Sigmoid colon (tissue), 7 donors: ENCODE data around the gene LRP1B. TPM values are rescaled to one million over a fixed set of nuclear protein-coding genes. Genes with fewer than 3 reads are reported as not detected.
"Not testable (repeated sequence)": the region's sequence is repeated elsewhere in the genome, so short reads cannot be mapped to it uniquely, and the experiment has no call there.

ENCODE experiments used
- DNase-seq: peaks from one replicate; pipeline ENCODE4 v3.0.0-alpha.2; 2019
- H3K27ac ChIP-seq, 4 donors: fragments of 200-600 bp; sonication (generic); one replicate each; pipeline ENCODE4 v1.5.1; 2016 to 2019; ENCODE audit warnings: mild to moderate bottlenecking in 1 of 4
- H3K27me3 ChIP-seq, 3 donors: fragments of 200-600 bp; sonication (generic); one replicate each; pipeline ENCODE4 v1.5.1; 2019; ENCODE audit warnings: mild to moderate bottlenecking in 1 of 3
- H3K36me3 ChIP-seq, 4 donors: fragments of 200-600 bp; sonication (generic); one replicate each; pipeline ENCODE4 v1.5.1; 2016 to 2019
- H3K4me1 ChIP-seq, 4 donors: fragments of 200-600 bp; sonication (generic); one replicate each; pipeline ENCODE4 v1.5.1; 2017 to 2019
- H3K4me3 ChIP-seq, 4 donors: fragments of 200-600 bp; sonication (generic); one replicate each; pipeline ENCODE4 v1.5.1; 2017 to 2019; ENCODE audit warnings: mild to moderate bottlenecking in 2 of 4, moderate library complexity in 1 of 4
- H3K9me3 ChIP-seq, 4 donors: fragments of 200-600 bp in 3 of 4; sonication (generic) in 3 of 4; one replicate each; pipeline versions ENCODE4 v1.5.1 to v1.6.1; 2013 to 2019
- EP300 ChIP-seq, 4 donors: sonication (generic); formaldehyde crosslinking; IDR thresholded peaks; one replicate each; pipeline ENCODE4 v1.6.1; 2017; ENCODE audit warnings: antibody characterized with exemption in 4 of 4
- POLR2A ChIP-seq, 2 donors: fragments of 450-650 bp; IDR thresholded peaks; one replicate each; pipeline ENCODE4 v1.6.1; 2016; ENCODE audit warnings: antibody characterized with exemption in 2 of 2, mild to moderate bottlenecking in 2 of 2, moderate library complexity in 2 of 2
- POLR2AphosphoS5 ChIP-seq, 4 donors: sonication (generic); formaldehyde crosslinking; IDR thresholded peaks; one replicate each; pipeline ENCODE4 v1.6.1; 2017; ENCODE audit warnings: antibody characterized with exemption in 4 of 4
- WGBS, 2 donors: extraction: QIAGEN DNeasy Blood & Tissue Kit; methylation state at CpG; one replicate each; pipeline ENCODE4 v1.1.7; 2013; 5-methylcytosine and 5-hydroxymethylcytosine counted together
- intact Hi-C: fragments of 100-400 bp; cut with DNase I; formaldehyde crosslinking; loops from one replicate; pipeline ENCODE4 v1.15.1; 2023
- polyA plus RNA-seq, 3 donors: library from polyadenylated mRNA; stranded (reverse); fragments of 200-250 nt; gene quantifications; one replicate each; pipeline ENCODE4 v1.2.3, GENCODE V29; 2013
- total RNA-seq, 4 donors: library from RNA; depleted of rRNA; stranded (reverse); fragments of >200 nt; gene quantifications; one replicate each; pipeline ENCODE4 v1.1.0, GENCODE V29; 2016
- TF ChIP-seq, protein P1 (sequence below), 4 experiments: fragments of 450-650 bp in 3 of 4; fragments of 200-600 bp in 1 of 4; IDR thresholded peaks; one replicate each; pipeline ENCODE4 v1.5.1; 2016 to 2019; ENCODE audit warnings: antibody characterized with exemption in 4 of 4, mild to moderate bottlenecking in 3 of 4, moderate library complexity in 2 of 4
- donor health status: healthy with polysubstance abuse.
- donor health status: Bipolar disorder and iron deficiency.
- donor health status: healthy.

LRP1B gene
- total and polyA plus RNA-seq, 7 donors, result 0.06 to 5.1 (median 2.0) TPM; not detected in 1

DNA sequence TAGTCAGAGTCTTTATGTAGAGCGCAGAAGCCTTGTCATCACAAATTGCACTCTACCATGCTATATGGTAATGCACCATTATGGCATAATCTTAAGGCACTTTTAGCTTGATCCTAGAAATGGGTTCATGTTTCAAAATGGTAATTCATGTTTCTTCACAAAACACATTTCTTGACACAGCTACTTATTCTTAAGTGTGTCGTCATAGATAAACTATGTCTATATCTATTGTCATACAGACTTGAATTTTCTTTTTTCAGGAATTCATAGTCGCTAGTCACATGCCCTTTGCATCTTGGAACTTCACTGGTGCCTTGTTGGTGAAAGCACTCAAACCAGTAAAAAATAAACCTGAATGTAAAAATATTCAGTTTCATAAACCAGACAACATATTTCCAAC lies 1578.2 kb downstream of the LRP1B start:
- H3K27me3 ChIP-seq, result no peaks in the 10 kb centered on the region
- TF ChIP-seq, protein P1, sequence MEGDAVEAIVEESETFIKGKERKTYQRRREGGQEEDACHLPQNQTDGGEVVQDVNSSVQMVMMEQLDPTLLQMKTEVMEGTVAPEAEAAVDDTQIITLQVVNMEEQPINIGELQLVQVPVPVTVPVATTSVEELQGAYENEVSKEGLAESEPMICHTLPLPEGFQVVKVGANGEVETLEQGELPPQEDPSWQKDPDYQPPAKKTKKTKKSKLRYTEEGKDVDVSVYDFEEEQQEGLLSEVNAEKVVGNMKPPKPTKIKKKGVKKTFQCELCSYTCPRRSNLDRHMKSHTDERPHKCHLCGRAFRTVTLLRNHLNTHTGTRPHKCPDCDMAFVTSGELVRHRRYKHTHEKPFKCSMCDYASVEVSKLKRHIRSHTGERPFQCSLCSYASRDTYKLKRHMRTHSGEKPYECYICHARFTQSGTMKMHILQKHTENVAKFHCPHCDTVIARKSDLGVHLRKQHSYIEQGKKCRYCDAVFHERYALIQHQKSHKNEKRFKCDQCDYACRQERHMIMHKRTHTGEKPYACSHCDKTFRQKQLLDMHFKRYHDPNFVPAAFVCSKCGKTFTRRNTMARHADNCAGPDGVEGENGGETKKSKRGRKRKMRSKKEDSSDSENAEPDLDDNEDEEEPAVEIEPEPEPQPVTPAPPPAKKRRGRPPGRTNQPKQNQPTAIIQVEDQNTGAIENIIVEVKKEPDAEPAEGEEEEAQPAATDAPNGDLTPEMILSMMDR (IDR thresholded peaks at IDR 0.05), result no peak
- no peak for TF ChIP-seq POLR2A (IDR thresholded peaks at IDR 0.05)
- H3K4me1 ChIP-seq, result no peaks in the 10 kb centered on the region
- no peaks in the 10 kb centered on the region for H3K9me3 ChIP-seq
- H3K36me3 ChIP-seq, result no peaks in the 10 kb centered on the region
- DNase-seq, result no peak
- intact Hi-C loops, result no loop called here
- no peak overlapping the region for H3K4me3 ChIP-seq
- whole genome bisulfite sequencing, 2 donors, result 86 to 93% methylated on average over 3 of the region's 3 CpGs
- no peak overlapping the region for H3K27ac ChIP-seq

DNA sequence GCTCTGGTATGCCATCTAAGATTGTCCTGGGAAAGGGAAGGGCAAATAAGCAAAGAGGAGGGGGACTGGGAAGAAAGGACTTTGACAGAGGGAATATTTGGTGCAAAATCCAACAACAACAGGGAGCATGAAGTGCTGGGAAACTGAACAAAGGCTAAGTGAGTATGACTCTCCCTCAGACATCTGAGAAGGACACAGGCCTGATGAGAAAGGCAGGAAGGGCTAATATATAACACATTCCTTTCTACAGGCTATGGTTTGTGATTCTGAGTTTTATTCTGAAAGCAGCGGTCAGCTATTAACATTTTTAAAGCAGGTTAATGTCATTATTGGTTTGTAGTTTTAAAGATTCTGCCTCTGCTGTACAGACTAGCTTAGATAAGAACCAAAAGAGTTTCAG lies 1579.5 kb downstream of the LRP1B start:
- WGBS, 2 donors, result 75 to 84% methylated on average over 1 of the region's 1 CpG
- Histone ChIP-seq H3K4me3 (no peak overlapping the region), H3K4me1 (no peaks in the 10 kb centered on the region), H3K27me3 (no peaks in the 10 kb centered on the region), H3K9me3 (no peaks in the 10 kb centered on the region), H3K27ac (no peak overlapping the region), H3K36me3 (no peaks in the 10 kb centered on the region)
- no peak for TF ChIP-seq POLR2A (IDR thresholded peaks at IDR 0.05)
- no peak for DNase-seq
- intact Hi-C loops, result no loop called here

DNA sequence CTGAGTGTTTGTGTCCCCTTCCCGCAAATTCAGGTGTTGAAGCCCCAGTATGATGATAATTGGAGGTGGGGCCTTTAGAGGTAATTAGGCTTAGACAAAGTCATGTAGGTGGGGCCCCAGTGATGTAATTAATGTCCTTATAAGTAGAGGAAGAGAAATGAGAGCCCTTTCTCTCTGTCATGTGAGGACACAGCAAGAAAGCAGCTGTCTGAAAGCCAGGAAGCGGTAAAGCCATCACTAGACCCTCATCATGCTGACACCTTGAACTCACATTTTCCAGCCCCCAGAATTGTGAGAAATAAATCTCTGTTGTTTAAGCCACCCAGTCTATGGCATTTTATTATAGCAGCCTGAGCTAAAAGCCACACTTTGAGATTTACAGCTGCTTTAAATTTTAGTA lies 1580.0 kb downstream of the LRP1B start:
- Histone ChIP-seq H3K27ac (no peak overlapping the region), H3K9me3 (no peaks in the 10 kb centered on the region), H3K4me3 (no peak overlapping the region), H3K4me1 (no peaks in the 10 kb centered on the region), H3K27me3 (no peaks in the 10 kb centered on the region), H3K36me3 (no peaks in the 10 kb centered on the region)
- DNase-seq, result no peak
- TF ChIP-seq POLR2AphosphoS5 (IDR thresholded peaks at IDR 0.05), result no peak
- TF ChIP-seq, protein P1 (IDR thresholded peaks at IDR 0.05), result no peak
- TF ChIP-seq EP300 (IDR thresholded peaks at IDR 0.05), result no peak
- no peak for TF ChIP-seq POLR2A (IDR thresholded peaks at IDR 0.05)
- intact Hi-C loops, result no loop called here
- 83 to 93% methylated on average over 2 of the region's 2 CpGs for WGBS, 2 donors

DNA sequence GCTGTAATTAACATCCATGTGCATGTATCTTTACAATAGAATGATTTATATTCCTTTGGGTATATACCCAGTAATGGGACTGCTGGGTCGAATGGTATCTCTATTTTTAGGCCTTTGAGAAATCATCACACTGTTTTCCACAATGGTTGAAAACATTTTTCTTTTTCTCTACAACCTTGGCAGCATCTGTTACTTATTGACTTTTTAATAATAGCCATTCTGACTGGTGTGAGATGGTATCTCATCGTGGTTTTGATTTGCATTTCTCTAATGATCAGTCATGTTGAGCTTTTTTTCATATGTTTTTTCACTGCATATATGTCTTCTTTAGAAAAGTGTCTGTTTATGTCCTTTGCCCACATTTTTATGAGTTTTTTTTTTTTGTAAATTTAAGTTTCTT lies 1586.0 kb downstream of the LRP1B start:
- H3K36me3 ChIP-seq, H3K27ac ChIP-seq, H3K27me3 ChIP-seq, H3K4me3 ChIP-seq, H3K9me3 ChIP-seq, intact Hi-C loops, H3K4me1 ChIP-seq, DNase-seq: not testable (repeated sequence)
- WGBS, 2 donors, result 58 to 78% methylated on average over 2 of the region's 2 CpGs

DNA sequence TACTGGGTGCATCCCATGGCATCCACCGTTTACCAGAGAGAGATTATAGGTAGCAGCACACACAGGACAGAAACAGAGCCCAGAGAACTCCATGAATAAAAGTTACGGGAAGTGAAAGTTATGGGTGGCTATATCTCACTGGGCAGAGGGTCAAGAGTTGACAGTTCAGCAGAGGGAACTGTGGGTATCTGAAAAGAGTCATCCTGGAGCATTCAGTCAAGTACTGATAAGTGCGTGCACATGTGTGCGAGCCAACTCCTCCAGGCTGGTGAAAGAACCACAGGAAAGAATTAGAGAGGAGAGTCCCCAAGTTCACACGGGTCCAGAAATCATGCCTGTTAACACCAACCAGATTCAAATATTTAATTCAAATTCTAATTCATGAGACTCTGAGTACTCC lies 1588.2 kb downstream of the LRP1B start:
- WGBS, 2 donors, result 54 to 73% methylated on average over 5 of the region's 5 CpGs
- intact Hi-C loops, result no loop called here
- Histone ChIP-seq H3K4me3 (no peak overlapping the region), H3K9me3 (no peaks in the 10 kb centered on the region), H3K27me3 (no peaks in the 10 kb centered on the region), H3K4me1 (no peaks in the 10 kb centered on the region), H3K27ac (no peak overlapping the region), H3K36me3 (no peaks in the 10 kb centered on the region)
- no peak for TF ChIP-seq POLR2AphosphoS5 (IDR thresholded peaks at IDR 0.05)
- TF ChIP-seq POLR2A (IDR thresholded peaks at IDR 0.05), result no peak
- TF ChIP-seq, protein P1 (IDR thresholded peaks at IDR 0.05), result no peak
- no peak for TF ChIP-seq EP300 (IDR thresholded peaks at IDR 0.05)
- DNase-seq, result no peak

DNA sequence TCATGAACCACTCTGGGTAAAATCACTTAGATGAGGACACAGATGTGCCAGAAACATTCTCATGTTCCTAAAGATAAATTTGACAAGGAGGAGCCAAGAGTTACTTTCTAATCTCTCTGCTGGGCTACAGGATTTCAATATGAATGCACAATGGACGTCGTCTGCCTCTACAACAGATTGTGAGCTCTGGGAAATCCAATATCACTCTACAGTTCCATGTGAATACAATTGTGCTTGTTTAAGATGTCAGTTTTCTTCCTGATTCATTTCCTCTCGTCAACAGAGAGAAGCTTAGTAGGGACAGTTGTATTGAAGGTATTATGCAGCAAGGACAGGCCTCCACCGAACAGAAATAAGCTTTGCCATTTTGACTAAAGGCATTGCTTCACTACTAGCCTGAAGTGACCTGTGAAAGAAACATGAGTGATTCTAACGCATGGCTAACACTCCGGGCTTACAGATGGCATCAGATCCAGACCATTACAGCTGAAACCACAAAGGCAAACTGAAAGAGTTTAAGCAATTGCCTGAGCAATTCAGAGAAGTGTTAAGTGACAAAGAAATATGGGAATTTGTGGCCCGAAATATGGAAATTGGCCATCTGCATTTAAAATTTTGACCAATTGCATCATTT lies 1591.5 kb downstream of the LRP1B start:
- no peak for DNase-seq
- Histone ChIP-seq H3K9me3 (no peaks in the 10 kb centered on the region), H3K4me1 (no peaks in the 10 kb centered on the region), H3K4me3 (no peak overlapping the region), H3K36me3 (no peaks in the 10 kb centered on the region), H3K27me3 (no peaks in the 10 kb centered on the region), H3K27ac (no peak overlapping the region)
- WGBS, 2 donors, result 84 to 87% methylated on average over 7 of the region's 7 CpGs
- intact Hi-C loops, result no loop called here
- TF ChIP-seq POLR2AphosphoS5 (IDR thresholded peaks at IDR 0.05) (no peak), POLR2A (IDR thresholded peaks at IDR 0.05) (no peak)
- TF ChIP-seq, protein P1 (IDR thresholded peaks at IDR 0.05), result no peak
